ENCODE results near the gene C19orf47.

Gene C19orf47, protein sequence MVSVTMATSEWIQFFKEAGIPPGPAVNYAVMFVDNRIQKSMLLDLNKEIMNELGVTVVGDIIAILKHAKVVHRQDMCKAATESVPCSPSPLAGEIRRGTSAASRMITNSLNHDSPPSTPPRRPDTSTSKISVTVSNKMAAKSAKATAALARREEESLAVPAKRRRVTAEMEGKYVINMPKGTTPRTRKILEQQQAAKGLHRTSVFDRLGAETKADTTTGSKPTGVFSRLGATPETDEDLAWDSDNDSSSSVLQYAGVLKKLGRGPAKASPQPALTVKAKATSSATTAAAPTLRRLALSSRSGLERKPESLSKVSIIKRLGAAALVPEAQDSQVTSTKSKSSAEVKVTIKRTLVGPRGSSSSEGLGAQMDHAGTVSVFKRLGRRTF

DNA sequence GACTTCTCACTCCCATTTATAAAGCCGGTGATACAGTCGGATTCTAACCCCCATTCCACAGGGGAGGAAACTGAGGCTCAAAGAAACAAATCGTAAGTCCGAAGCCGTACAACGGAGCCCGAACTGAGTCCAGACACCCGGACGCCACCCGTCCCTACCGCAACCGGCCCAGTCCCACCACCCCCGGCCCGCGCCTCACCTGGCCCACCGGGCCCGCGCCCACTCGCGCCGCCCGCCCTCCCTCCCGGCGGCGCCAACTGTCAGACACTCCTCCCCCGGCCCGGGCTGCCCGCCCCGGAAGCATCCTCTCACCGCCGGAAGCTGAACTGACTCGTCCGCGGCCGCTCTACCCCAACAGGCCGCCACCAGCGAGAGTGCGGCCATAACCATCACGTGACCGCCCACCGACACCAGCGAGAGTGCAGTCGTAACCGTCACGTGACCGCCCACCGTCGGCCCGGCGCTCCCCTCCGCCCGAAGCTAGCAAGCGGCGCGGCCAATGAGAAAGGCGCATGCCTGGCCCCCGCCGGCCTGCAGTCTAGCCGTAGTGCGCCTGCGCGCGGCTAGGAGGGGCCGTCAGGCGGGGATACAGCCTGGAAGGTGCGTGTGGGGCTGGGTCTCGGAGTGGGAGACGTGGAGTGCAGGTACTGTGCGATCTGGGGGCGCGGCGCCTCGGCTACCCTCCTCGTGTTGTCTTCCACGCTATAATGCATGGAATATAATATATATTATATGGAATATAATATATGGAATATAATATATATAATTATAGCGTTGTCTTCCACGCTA lies at the start of gene C19orf47, which contains the start of gene PLD3:
C19orf47 (minus strand) TSS at position 273 of the 789 bp plus-strand sequence. CDS start 6,540 bp downstream, outside the sequence.
PLD3 (plus strand) TSS at position 571 of the 789 bp plus-strand sequence. CDS start 17,789 bp downstream, outside the sequence.
- Mint-ChIP-seq H3K27me3 (no peaks in the 10 kb centered on the region), H3K27ac (peak within 1 kb of the TSS; percentile 87), H3K4me3 (peak within 1 kb of the TSS; percentile 89), H3K36me3 (ENCODE audit: low read depth) (peaks cover 33% of the 10 kb centered on the region), H3K9me3 (no peaks in the 10 kb centered on the region), H3K4me1 (ENCODE audit: low read depth) (peaks cover 47% of the 10 kb centered on the region)
- intact Hi-C loops (cut with micrococcal nuclease): loop anchor here (10.0 kb wide), 1 partner anchor 56 kb away; no protein-coding TSS in a partner anchor

DNA sequence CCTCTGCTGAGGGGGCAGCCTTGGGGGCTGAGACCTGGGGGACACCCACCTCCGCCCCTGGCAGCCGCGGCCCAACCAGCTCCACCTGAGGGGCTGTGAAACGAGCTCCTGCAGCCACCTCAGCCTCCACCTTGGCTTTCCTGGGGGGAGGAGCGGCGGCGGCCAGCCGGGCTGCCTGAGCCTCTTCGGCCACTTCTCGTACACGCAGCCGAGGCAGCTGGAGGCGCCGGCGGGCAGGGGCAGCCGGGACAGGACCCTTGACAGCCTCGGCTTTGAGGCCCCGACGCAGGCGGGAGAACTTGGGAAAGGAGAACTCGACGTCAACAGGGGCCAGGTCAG lies 49.3 kb upstream of the C19orf47 start:
- Mint-ChIP-seq H3K36me3 (ENCODE audit: low read depth) (no peaks in the 10 kb centered on the region), H3K27me3 (peaks cover 30% of the 10 kb centered on the region), H3K9me3 (no peaks in the 10 kb centered on the region), H3K4me1 (ENCODE audit: low read depth) (peaks cover 32% of the 10 kb centered on the region), H3K27ac (no peak overlapping the region), H3K4me3 (no peak overlapping the region)
- intact Hi-C loops (cut with micrococcal nuclease): no loop called here

DNA sequence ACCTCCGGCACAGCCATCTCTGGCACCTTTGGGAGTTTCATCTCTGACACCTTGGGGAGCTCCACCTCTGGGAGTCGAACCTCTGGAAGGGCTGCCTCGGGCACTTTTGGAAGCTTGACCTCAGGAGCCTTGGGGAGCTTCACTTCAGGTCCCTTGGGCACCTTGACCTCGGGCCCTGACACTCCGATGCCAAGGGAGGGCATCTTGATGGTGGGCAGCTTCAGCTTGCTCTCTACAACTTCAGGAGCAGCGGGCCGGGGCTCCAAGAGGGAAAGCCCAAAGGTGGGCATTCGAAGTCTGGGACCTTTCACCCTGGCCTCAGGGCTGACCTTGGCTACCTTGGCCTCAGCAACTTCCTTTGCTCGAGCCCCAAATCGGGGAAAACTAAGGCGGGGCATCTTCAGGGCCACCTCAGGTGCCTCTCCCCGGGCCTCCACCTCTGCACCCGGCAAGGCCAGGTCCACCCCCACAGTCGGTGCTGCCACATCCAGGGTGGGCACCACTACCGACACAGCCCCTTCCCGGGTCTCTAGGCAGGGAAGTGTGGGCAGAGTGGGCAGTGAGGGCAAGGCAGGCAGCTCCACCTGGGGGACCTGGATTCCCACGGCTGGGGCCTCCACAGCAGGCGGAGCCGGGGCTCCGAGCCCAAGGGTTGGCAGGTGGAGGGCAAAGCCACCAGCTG lies 48.8 kb upstream of the C19orf47 start:
- Mint-ChIP-seq H3K36me3 (ENCODE audit: low read depth) (no peaks in the 10 kb centered on the region), H3K4me1 (ENCODE audit: low read depth) (peaks cover 37% of the 10 kb centered on the region), H3K27me3 (peaks cover 30% of the 10 kb centered on the region), H3K9me3 (no peaks in the 10 kb centered on the region), H3K27ac (no peak overlapping the region), H3K4me3 (no peak overlapping the region)
- intact Hi-C loops (cut with micrococcal nuclease): no loop called here

DNA sequence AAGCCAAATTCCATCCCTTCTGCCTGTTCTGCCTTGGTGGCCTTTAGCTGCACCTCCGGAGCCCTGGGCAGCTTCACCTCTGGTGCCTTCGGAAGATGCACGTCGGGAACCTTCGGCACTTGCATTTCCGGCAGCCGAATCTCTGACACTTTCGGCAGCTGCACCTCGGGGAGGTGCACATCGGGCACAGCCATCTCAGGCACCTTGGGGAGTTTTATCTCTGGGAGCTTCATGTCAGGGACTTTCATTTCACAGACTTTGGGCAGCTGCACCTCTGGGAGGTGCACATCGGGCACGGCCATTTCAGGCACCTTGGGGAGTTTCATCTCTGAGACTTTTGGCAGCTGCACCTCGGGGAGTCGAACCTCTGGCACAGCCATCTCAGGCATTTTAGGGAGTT lies 47.8 kb upstream of the C19orf47 start:
- Mint-ChIP-seq H3K9me3 (no peaks in the 10 kb centered on the region), H3K27me3 (peaks cover 29% of the 10 kb centered on the region), H3K4me1 (ENCODE audit: low read depth) (peaks cover 37% of the 10 kb centered on the region), H3K27ac (no peak overlapping the region), H3K4me3 (no peak overlapping the region), H3K36me3 (ENCODE audit: low read depth) (no peaks in the 10 kb centered on the region)
- intact Hi-C loops (cut with micrococcal nuclease): no loop called here

DNA sequence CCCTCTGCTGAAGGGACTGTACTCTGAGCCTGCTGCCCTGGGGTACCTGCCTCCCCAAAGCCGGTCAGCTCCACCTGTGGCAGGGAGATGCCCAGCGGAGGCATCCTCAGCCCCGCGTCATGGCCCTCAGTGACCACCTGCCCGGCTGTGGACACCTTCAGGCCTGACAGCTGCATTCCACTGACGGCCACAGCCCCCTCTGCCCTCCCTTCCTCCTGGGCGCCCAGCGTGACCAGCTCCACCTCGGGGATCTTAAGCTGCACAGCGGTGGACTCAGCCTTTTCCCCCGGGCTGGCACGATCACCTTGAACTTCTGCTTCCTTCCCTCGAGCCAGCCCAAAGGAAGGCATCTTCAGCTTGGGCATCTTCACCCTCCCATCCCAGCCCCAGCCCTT lies 46.6 kb upstream of the C19orf47 start:
- H3K4me3 Mint-ChIP-seq: no peak overlapping the region
- H3K9me3 Mint-ChIP-seq: no peaks in the 10 kb centered on the region
- H3K27ac Mint-ChIP-seq: no peak overlapping the region
- peaks cover 31% of the 10 kb centered on the region for H3K4me1 Mint-ChIP-seq (ENCODE audit: low read depth)
- no peaks in the 10 kb centered on the region for H3K36me3 Mint-ChIP-seq (ENCODE audit: low read depth)
- intact Hi-C loops (cut with micrococcal nuclease): no loop called here
- H3K27me3 Mint-ChIP-seq: peaks cover 29% of the 10 kb centered on the region

DNA sequence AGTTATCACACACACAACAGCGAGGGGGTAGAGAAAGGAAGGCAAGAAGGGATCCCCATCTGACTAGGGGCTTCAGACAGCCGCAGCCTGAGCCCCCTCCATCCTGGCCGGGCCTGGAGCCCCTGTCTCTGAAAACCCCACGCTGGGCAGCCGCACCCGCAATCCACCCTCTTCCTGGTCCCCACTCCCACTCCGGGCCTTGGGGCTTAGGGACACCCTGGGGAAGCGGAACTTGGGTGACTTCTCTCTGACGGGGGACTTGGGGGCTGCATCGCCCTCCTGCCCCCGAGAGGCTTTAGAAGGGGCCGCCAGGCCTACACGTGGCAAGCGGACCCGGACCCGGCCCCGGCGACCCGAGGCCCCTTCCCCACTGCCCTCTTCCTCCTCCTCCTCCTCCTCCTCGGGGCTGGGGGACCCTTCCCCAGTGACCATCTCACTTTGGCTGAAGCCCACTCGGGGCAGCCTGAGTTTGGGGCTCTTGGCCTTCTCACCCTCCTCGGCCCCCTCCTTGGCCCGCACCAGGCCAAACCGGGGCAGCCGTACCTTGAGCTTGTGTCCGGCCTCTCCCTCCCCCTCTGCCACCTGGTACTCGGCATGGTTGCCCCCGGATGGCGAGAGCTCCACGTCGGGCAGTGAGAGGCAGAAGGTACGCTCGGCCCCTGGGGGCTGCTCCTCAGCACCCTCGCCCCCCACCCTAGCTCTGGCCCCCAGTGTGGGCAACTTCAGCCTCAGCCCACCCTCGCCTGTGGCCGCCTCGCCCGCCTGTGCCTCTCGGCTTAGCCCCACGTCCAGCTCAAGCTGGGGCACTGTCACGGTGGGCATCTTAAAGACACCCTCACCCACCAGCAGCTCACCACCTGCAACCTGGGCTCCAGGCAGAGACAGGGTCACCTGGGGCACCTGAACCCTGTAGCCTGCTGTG lies 46.0 kb upstream of the C19orf47 start:
- no peaks in the 10 kb centered on the region for H3K9me3 Mint-ChIP-seq
- H3K4me1 Mint-ChIP-seq (ENCODE audit: low read depth): peaks cover 25% of the 10 kb centered on the region
- peaks cover 27% of the 10 kb centered on the region for H3K27me3 Mint-ChIP-seq
- intact Hi-C loops (cut with micrococcal nuclease): no loop called here
- H3K27ac Mint-ChIP-seq: no peak overlapping the region
- no peak overlapping the region for H3K4me3 Mint-ChIP-seq
- no peaks in the 10 kb centered on the region for H3K36me3 Mint-ChIP-seq (ENCODE audit: low read depth)

DNA sequence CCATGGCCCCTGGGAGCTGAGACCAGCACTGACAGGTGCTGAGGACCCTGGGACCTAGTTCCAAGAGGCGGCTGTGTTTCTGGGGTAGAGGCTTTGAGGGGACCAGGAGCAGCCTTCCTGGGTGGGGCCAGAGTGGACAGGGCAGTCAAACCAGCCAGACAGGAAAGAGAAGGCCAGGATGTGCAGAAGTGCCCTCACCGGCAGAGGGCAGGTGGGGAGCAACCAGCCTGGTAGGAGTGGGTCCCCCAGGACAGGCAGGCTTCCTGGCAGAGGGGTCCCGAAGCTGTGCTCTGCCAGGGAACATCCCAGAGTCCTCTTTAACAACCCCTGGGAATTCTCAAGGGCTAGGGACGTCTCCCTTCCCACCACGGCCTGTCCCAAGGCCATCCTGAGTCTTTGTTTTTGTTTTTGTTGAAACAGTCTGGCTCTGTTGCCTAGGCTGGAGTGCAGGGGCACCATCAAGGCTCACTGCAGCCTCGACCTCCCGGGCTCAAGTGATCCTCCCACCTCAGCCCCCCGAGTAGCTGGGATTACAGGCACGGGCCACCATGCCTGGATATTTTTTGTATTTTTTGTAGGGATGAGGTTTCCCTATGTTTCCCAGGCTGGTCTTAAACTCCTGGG lies 44.8 kb upstream of the C19orf47 start:
- no peaks in the 10 kb centered on the region for H3K9me3 Mint-ChIP-seq
- H3K4me3 Mint-ChIP-seq: no peak overlapping the region
- no peaks in the 10 kb centered on the region for H3K36me3 Mint-ChIP-seq (ENCODE audit: low read depth)
- intact Hi-C loops (cut with micrococcal nuclease): no loop called here
- H3K27me3 Mint-ChIP-seq: peaks cover 24% of the 10 kb centered on the region
- H3K4me1 Mint-ChIP-seq (ENCODE audit: low read depth): peaks cover 13% of the 10 kb centered on the region
- H3K27ac Mint-ChIP-seq: no peak overlapping the region

DNA sequence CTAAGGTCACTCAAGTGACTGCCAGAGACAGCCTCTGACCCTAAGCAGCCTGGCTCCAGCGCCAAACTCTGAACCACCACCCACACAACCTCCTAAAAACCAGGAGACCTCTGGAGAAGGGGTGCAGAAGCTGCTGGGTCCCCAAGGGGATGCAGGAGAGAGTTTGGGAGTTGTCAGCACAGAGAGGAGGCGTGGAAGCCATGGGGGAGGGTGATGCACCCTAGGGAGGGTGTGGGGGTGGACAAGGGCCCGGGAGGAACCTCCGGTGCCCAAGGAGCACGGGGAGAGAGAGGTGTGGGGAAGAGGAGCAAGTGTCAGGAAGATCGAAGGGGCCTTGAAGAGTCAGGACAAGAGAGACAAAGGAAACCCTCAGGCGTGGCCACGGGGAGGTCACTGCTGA lies 43.9 kb upstream of the C19orf47 start:
- no peak overlapping the region for H3K4me3 Mint-ChIP-seq
- H3K4me1 Mint-ChIP-seq (ENCODE audit: low read depth): peaks cover 10% of the 10 kb centered on the region
- intact Hi-C loops (cut with micrococcal nuclease): no loop called here
- peaks cover 19% of the 10 kb centered on the region for H3K27me3 Mint-ChIP-seq
- H3K36me3 Mint-ChIP-seq (ENCODE audit: low read depth): no peaks in the 10 kb centered on the region
- H3K9me3 Mint-ChIP-seq: no peaks in the 10 kb centered on the region
- H3K27ac Mint-ChIP-seq: no peak overlapping the region

DNA sequence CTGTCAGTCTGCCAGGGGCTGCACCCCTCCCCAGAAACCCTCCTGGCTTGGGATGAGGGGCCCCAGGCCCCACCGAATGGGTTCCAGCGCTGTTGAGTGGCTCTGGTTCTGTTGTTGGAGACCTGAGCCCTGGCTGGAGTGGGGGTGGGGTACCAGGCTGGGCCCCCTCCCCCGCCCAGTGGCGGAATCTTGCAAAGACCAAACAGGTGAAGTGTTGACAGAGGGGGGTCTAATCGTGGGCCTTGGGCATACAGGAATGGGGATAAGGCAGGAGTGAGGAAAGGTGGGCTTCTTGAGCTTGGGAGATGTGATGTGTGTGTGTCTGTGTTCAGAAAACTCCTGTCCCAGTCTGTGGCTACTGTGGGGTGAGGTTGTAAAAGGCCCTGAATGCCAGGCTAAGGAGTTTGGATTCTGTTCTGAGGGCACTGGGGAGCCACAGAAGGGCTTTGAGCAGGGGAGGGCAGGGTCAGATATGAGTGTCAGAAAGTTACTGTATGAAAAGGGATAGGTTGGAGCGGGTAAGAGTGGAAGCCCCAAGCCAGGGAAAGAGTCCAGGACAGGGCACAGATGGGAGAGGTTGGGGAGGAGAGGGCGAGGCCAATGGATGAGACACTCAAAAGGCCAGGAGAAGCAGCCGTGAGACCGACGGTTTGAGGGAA lies 42.0 kb upstream of the C19orf47 start, which contains the start of gene HIPK4:
HIPK4 (minus strand) TSS at position 98 of the 659 bp plus-strand sequence. CDS start 279 bp downstream, outside the sequence.
- Mint-ChIP-seq H3K36me3 (ENCODE audit: low read depth) (no peaks in the 10 kb centered on the region), H3K27me3 (peaks cover 6% of the 10 kb centered on the region), H3K27ac (peak within 1 kb of the TSS; percentile 4), H3K4me1 (ENCODE audit: low read depth) (peaks cover 6% of the 10 kb centered on the region), H3K9me3 (no peaks in the 10 kb centered on the region), H3K4me3 (no peak within 1 kb of the TSS)
- intact Hi-C loops (cut with micrococcal nuclease): no loop called here

DNA sequence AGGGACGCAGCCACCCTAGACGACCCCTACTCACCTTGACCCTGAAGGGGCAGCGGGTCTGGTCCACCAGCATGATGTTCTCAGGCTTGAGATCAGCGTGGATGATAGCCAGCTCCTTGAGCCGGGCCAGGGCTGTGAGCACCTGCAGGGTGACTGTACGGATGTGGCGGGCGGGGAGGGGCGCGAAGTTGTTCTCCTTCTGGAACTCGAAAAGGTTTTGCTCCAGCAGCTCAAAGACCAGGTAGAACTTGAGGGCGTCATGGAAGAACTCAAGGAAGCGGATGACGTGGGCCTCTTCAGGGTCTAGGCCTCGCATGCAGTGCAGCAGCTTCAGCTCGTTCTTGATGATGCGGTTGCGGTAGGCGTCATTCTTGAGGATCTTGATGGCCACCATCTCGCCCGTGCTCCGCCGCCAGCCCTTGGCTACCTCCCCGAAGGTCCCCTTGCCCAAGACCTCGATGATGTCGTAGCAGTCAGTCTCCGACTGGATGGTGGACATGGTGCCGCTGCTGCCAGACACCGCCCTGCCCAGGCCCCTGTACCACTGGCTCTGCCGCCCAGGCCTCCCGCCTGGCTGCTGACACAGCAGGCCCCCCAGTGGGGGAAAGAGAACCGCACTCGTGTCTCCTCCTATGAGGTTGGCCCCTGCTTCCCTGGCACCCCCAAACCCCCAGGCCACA lies 41.3 kb upstream of the C19orf47 start:
- Mint-ChIP-seq H3K27me3 (peaks cover 11% of the 10 kb centered on the region), H3K4me1 (ENCODE audit: low read depth) (peaks cover 6% of the 10 kb centered on the region), H3K4me3 (no peak overlapping the region), H3K9me3 (no peaks in the 10 kb centered on the region), H3K27ac (peak overlapping the region; percentile 4), H3K36me3 (ENCODE audit: low read depth) (no peaks in the 10 kb centered on the region)
- intact Hi-C loops (cut with micrococcal nuclease): no loop called here

DNA sequence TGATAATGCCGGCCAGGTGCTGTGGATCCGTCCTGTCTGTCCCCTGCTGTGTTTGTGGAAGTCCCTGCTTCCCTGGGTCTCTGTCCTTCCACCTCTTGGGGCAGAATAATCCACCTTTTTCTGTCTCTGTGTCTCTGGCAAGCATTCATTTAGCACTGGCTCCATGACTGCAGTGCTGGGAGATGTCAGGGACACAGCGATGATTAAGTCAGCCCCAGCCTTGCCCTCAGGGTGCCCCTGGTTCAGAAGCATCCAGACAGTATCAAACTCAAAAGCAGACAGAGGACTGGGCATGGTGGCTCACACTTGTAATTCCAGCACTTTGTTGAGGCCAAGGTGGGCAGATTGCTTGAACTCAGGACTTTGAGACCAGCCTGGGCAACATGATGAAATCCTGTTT lies 40.3 kb upstream of the C19orf47 start:
- no peaks in the 10 kb centered on the region for H3K9me3 Mint-ChIP-seq
- H3K27ac Mint-ChIP-seq: no peak overlapping the region
- no peaks in the 10 kb centered on the region for H3K36me3 Mint-ChIP-seq (ENCODE audit: low read depth)
- intact Hi-C loops (cut with micrococcal nuclease): no loop called here
- H3K4me3 Mint-ChIP-seq: no peak overlapping the region
- H3K4me1 Mint-ChIP-seq (ENCODE audit: low read depth): peaks cover 6% of the 10 kb centered on the region
- H3K27me3 Mint-ChIP-seq: peaks cover 11% of the 10 kb centered on the region

DNA sequence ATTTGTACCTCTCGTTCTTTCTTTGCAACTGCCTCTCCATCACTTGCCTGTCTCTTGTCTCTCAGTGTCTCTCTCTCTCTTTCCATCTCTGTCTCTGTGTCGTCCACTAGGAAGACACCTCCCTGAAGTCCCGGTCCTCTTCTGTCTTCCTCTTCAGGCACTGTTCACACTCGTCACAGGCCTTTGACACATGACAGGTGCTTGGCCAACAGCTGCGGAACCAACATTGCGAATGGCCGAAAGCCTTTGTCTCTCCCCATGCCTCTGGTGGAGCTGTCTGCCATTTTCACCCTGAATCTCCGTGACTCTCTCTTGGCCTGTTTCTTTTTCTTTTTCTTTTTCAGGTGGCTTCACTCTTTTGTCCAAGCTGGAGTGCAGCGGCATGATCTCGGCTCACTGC lies 39.0 kb upstream of the C19orf47 start:
- H3K9me3 Mint-ChIP-seq: no peaks in the 10 kb centered on the region
- no peak overlapping the region for H3K4me3 Mint-ChIP-seq
- intact Hi-C loops (cut with micrococcal nuclease): no loop called here
- no peak overlapping the region for H3K27ac Mint-ChIP-seq
- H3K4me1 Mint-ChIP-seq (ENCODE audit: low read depth): peaks cover 2% of the 10 kb centered on the region
- peaks cover 11% of the 10 kb centered on the region for H3K27me3 Mint-ChIP-seq
- H3K36me3 Mint-ChIP-seq (ENCODE audit: low read depth): no peaks in the 10 kb centered on the region

All from dendritic cell treated with granulocyte-macrophage colony-stimulating factor and Interleukin-4, amounts not matched to agents 40 ng/mL and 50 ng/mL, for 4 days (primary cell).